GM19324 (cell line): Measurements from ENCODE around the gene CYP11A1.

ENCODE experiments used
- ATAC-seq: cut with Tn5 transposase; IDR thresholded peaks from one replicate; pipeline ENCODE4 v1.9.1; 2021; ENCODE audit warnings: mild to moderate bottlenecking, moderate library complexity; ENCODE audit not compliant: unreplicated experiment, low FRiP score

CYP11A1 gene

DNA sequence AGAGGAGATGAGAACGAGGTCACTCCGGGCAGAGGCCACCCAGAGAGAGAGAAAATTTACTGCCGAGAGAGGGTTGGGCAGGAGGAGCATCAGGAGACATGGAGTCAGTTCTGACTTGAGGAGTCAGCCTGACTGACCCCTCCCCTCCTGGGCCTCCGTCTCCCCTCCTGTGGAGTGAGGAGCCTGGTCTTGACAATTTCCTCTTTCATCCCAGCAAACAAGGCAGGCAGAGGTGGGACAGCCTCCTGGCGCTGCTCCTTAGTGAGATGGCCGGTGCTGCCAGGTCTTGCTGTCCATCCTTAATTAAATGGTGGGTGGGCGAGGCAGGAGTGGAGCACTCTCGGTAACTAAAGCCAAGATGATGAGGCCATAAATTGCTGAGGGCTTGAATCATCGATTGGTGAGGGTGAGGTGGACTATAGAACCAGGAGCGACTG lies 60.6 kb downstream of the CYP11A1 start:
- ATAC-seq = no peak

DNA sequence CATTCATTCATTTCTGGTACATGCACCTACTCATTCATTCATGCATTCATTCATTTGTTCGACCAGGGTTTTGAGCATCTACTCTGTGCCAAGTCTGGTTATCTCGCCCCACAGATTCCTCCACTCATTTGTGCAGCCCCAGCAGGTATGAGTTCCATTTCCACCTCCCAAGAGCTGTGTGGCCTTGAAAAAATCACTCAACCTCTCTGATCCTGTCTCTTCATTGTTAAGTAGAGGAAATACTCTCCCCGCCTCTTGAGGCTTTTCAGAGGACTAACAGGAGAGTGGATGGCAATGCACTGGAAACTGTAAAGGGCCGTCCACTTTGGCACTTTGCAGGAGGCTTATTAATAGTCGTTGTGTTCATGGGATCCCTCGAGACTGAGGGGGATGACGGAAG lies 61.8 kb downstream of the CYP11A1 start:
- no peak for ATAC-seq

- no peak for ATAC-seq
These were observed 63.0 kb downstream of the CYP11A1 start for GRCh38 chr15:74304431-74304830.

DNA sequence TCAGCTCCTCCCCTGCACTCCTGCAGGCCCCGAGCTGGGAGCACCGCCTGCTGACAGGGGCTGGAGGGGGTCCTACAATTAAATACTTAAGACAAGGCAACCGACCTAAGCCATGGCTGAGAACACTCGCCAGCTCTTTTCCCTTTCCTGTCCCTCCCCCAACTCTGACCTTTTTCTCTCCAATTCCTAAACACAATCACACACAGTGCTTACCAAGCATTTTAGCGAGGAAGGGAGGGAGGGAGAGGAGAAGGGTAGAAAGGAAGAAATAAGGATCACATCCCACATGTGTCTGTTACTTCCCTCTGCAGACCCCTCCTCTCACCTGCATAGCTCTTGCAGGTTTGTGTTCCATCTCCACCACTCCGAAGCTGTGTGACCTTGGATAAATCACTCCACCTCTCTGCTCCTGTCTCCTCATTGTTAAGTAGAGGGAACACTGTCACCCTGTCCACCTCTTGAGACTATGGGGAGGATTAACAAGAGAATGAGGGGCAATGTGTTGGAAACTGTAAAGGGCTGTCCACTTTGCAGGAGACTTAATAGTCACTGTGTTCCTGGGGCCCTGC lies 63.6 kb downstream of the CYP11A1 start:
- no peak for ATAC-seq

GRCh38 chr15:74302821-74303359 lies 64.6 kb downstream of the CYP11A1 start:
- no peak for ATAC-seq

GRCh38 chr15:74301583-74302361 lies 65.7 kb downstream of the CYP11A1 start:
- ATAC-seq = no peak

DNA sequence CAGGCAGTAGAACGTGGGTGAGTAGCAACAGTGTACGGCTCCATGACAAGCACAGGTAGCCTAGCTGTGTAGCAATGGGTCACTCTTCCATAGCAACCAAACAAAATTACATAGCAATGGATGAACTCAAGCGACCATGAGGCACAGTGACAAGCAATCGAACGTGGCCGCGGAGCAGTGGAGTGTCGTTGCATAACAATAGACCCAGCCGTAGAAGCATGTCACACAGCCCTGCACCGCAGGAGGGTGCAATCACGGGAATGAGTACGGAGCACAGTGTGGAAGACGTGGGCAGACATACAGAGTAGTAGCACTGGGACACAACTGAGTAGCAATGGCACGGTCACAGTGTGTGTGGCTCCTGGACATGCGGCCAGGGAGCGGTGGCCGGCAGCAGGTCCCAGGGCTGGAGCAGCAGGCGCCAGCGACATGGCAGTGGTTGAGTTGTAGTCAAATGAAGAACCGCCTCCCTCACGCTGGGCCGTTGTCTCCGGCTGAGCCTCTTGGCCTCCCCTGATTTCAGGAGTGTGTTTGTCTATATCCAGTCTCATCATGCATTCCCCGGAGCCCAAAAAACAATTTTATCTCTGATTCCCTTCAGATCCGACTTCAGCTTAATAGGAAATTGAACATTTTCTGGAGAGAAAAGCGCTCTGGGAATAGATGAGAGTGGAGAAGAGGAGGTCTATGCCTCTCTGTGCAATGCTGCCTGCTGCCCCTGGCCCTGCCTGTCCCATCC lies 67.2 kb downstream of the CYP11A1 start:
- ATAC-seq = no peak

GRCh38 chr15:74297887-74298286 lies 69.6 kb downstream of the CYP11A1 start:
- no peak for ATAC-seq

- ATAC-seq = no peak
These were observed 71.6 kb downstream of the CYP11A1 start for GRCh38 chr15:74295800-74296199.

DNA sequence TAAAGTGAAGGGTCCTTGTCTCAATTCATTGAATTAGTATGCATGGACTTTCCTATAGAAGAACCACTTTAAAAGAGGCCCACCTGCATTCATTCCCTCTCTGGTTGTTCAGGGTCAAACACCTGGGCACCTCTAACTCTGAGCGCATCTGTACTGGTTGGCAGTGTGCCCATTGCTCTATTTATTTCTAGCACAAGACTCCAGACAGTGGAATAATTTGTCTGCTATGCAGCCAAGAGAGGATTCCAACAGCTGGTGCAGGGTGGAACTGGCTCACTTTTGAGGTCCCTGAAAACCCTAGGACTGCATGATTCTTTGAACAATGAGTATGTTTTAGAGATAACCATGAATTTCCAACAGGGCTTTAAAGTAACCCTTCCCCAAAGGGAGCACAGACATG lies 73.4 kb downstream of the CYP11A1 start:
- ATAC-seq = no peak

DNA sequence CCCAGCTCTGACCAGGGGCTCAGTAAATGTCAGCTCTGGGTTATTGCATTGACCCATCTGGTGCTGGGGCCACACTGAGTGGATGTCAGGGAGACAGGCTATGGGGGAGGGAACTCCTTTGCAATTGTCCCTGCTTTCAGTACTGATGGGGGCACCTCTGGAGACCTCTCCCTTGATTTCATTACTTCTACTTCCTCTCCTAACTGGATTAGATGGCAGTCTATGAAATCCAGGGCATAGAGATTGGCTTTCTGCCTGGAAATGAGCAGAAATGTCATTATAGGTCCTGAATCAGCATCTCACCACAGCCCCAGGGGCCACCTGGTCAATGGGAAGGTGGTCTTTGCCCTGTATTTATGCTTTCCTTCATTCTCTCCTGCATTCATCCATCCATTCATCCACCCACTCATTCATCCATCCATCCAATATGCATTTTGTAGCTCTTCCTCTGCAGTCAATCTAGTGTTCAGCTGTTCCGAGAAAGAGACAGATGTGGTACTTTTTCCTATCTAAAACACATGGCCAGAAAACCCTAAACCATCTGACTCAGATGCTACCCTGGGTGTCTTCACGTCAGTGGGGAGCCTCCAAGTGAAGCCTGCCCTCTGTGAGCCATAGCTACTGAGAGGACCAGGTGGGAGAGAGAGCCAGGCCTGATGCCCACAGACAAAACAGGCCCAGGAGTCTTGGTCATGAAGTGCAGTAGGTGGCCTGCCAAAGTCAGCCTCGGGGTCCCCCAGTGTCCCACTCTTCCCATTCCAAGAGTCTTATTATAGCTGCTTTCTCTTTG lies 74.2 kb downstream of the CYP11A1 start:
- no peak for ATAC-seq

DNA sequence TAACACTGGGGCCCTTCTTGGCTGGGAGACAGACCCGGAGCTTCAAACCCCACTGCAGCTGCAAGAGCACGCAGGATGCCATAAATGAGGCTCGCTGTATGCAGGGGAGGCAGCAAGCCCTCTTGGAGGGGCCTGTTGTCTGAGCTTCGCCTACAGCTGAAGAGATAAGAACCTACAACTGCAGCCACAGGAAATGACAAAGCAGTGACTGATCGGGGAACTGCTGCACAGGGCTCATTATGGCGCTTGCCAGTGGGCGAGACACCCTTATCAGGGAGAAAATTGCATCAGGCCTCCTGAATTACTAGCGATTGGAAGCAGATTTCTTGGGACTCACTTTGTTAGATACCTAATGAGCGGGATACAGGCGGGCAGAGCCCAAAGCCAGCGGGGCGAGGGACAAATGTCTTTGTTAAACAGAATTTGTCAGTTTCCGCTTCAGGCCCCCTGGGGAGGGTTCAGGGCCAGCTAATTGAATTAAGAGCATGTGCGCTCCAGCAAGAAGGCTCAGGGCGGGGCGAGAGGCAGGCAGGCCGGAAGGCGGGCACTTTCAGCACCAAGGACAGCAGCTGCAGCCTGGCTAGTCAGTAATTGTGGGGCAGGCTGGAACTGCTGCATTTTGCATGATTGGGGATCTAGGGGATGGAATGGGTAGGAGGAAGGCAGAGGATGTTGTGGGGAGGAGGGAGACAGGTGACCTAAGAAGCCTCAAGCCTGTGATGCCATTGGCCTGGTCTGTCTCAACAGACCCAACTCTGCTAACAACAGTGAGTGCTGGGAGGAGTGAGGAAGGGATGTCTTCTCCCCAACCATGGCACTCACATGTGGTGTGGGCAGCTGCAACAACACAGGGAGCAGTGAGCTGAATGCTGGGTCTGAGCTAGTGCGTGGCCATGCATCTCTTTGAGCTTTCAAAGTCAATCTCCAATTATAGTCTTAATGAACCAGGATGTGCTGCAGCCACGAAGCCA lies 76.1 kb downstream of the CYP11A1 start:
- no peak for ATAC-seq

DNA sequence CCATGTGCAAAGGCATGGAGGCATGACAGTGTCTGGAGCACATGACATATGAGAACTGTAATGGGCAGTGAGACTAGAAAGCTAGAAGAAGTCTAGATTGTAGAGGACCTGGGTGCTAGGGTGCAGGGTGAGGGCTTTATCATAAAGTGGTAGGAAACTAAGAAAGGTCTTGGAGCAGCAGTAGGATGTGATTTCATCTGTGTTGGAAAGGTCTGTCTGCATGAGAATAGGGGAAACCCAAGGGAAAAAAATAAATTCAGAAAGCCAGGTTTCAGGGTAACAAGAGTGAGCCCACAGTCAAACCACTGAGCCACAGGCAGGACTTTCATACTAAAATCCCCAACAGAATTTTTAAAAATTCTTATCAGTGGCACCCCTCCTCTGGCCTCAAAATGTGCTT lies 76.8 kb downstream of the CYP11A1 start:
- no peak for ATAC-seq

DNA sequence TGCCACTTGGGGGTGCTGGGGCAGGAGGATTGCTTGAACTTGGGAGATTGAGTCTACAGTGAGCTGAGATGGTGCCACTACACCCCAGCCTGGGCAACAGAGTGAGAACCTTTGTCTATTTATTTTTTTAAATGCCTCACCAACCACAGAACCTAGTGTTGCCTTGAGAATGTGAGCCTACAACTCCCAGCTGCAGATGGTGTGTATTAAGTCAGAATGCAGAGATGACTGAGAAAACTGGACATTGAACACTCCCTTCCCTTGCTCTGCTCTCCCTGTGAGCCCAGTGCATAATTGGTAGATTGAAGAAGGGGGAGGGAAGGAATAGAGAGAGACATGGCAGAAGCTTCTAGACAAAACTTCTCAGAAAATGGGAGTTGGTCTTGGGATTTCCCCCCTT lies 77.8 kb downstream of the CYP11A1 start:
- ATAC-seq = no peak
